PC-9 (cell line): ENCODE measurements around the gene CAPN14. TPM values are rescaled to one million over a fixed set of nuclear protein-coding genes. Genes with fewer than 3 reads are reported as not detected.

ENCODE experiments used
- BruUV-seq: library from RNA; stranded (reverse); fragments of 400-500 nt; replicated peaks from 2 replicates; lab custom pipeline; 2021; lab: Mats Ljungman, UMichigan
- CTCF ChIA-PET: fragments of 300-600 bp; sonication (Branson Sonifier 250); formaldehyde crosslinking; loops from one replicate; lab custom pipeline; 2022; ENCODE audit warnings: antibody characterized with exemption; lab: Charles Lee
- POLR2A ChIA-PET: fragments of 300-600 bp; sonication (Branson Sonifier 250); formaldehyde crosslinking; loops from one replicate; lab custom pipeline; 2022; ENCODE audit warnings: antibody characterized with exemption; ENCODE audit not compliant: unreplicated experiment; lab: Charles Lee
- DNase-seq, 2 experiments: peaks; one replicate each; pipeline versions ENCODE4 v3.0.0 to v3.0.0-alpha.2; 2015 to 2022; ENCODE audit warnings: mixed read lengths in 1 of 2
- H2AFZ ChIP-seq: fragments of 200-600 bp; sonication (generic); 2 replicates; pipeline ENCODE4 v1.8.1; 2017; ENCODE audit warnings: antibody characterized with exemption
- H3F3A ChIP-seq: fragments of 200-600 bp; sonication (generic); 2 replicates; pipeline ENCODE4 v1.8.1; 2017; ENCODE audit warnings: antibody characterized with exemption, mild to moderate bottlenecking, low read depth; ENCODE audit not compliant: insufficient read depth
- H3K27ac ChIP-seq: fragments of 200-600 bp; sonication (generic); 2 replicates; pipeline ENCODE4 v1.6.1; 2016; ENCODE audit warnings: mixed run types
- H3K27me3 ChIP-seq: fragments of 200-600 bp; sonication (generic); 2 replicates; pipeline ENCODE4 v1.6.1; 2016; ENCODE audit warnings: low read depth, mixed run types; ENCODE audit not compliant: insufficient read depth
- H3K36me3 ChIP-seq: fragments of 200-600 bp; sonication (generic); 2 replicates; pipeline ENCODE4 v1.6.1; 2016; ENCODE audit warnings: low read depth, mixed run types
- H3K4me1 ChIP-seq: fragments of 200-600 bp; sonication (generic); replicated peaks from 2 replicates; pipeline ENCODE4 v1.6.1; 2016; ENCODE audit warnings: mixed run types; ENCODE audit not compliant: insufficient read depth
- H3K4me2 ChIP-seq: fragments of 200-600 bp; sonication (generic); 2 replicates; pipeline ENCODE4 v1.6.1; 2017; ENCODE audit warnings: mixed run types
- H3K4me3 ChIP-seq: fragments of 200-600 bp; sonication (generic); 2 replicates; pipeline ENCODE4 v1.6.1; 2016; ENCODE audit warnings: mixed run types
- H3K79me2 ChIP-seq: fragments of 200-600 bp; sonication (generic); 2 replicates; pipeline ENCODE4 v1.6.1; 2017; ENCODE audit warnings: low read depth, mixed run types
- H3K9me2 ChIP-seq: fragments of 200-600 bp; sonication (generic); 2 replicates; pipeline ENCODE4 v1.8.1; 2017; ENCODE audit warnings: mild to moderate bottlenecking; ENCODE audit not compliant: insufficient read depth
- H3K9me3 ChIP-seq: fragments of 200-600 bp; sonication (generic); 2 replicates; pipeline ENCODE4 v1.8.1; 2016; ENCODE audit warnings: low read depth; ENCODE audit not compliant: insufficient read depth
- H4K20me1 ChIP-seq: fragments of 200-600 bp; sonication (generic); 2 replicates; pipeline ENCODE4 v1.8.1; 2017; ENCODE audit not compliant: insufficient read depth
- EZH2 ChIP-seq: fragments of 200-600 bp; sonication (generic); IDR thresholded peaks from 2 replicates; pipeline ENCODE4 v1.8.0; 2017; ENCODE audit warnings: antibody characterized with exemption, low read depth
- intact Hi-C: fragments of 100-400 bp; cut with micrococcal nuclease; formaldehyde crosslinking; loops from one replicate; pipeline ENCODE4 v1.10.0; 2022; ENCODE audit not compliant: unreplicated experiment
- total RNA-seq: library from RNA; stranded (reverse); gene quantifications from 2 replicates; pipeline ENCODE4 v1.2.3, GENCODE V29; 2021
- TF ChIP-seq, protein P1 (sequence below): fragments of 200-600 bp; sonication (generic); conservative IDR thresholded peaks from 2 replicates; pipeline ENCODE4 v1.6.1; 2017; ENCODE audit warnings: mixed run types, antibody characterized with exemption, mild to moderate bottlenecking, moderate library complexity

CAPN14 gene
- total RNA-seq, 1 experiment from 2014 or later = 0.35 TPM

DNA sequence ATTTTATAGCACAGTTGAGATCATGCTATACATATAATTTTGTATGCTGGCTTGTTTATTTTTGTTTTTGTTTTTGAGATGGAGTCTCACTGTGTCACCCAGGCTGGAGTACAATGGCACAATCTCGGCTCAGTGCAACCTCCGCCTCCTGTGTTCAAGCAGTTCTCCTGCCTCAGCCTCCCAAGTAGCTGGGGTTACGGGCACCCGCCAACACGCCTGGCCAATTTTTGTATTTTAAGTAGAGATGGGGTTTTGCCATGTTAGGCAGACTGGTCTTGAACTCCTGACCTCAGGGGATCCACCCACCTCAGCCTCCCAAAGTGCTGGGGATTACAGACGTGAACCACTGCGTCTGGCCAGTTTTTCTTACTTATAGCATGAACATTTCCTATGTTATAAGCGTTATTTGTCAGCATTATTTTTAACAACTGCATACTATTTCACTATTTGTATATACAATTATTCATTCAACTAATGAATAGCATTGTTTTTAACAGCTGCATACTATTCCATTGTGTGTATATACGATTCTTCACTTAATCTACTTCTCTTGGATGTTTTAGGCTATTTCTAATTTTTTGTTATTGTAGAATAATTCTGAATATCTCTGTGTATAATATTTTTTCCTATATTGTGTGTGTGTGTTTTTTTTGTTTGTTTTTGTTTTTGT, 20.2 kb upstream of the CAPN14 start:
- Histone ChIP-seq H3K27ac (no peak overlapping the region), H3F3A (peaks cover 10% of the 10 kb centered on the region; the same call in 1 of the 2 replicates), H3K4me1 (peaks cover 10% of the 10 kb centered on the region), H4K20me1 (no peaks in the 10 kb centered on the region), H2AFZ (no peak overlapping the region), H3K4me2 (no peak overlapping the region), H3K36me3 (no peaks in the 10 kb centered on the region), H3K27me3 (no peaks in the 10 kb centered on the region), H3K4me3 (no peak overlapping the region), H3K9me3 (no peaks in the 10 kb centered on the region), H3K9me2 (no peaks in the 10 kb centered on the region), H3K79me2 (no peaks in the 10 kb centered on the region)
- ChIA-PET CTCF (no interaction called here), POLR2A (no interaction called here)
- TF ChIP-seq EZH2 = no peak
- TF ChIP-seq, protein P1, sequence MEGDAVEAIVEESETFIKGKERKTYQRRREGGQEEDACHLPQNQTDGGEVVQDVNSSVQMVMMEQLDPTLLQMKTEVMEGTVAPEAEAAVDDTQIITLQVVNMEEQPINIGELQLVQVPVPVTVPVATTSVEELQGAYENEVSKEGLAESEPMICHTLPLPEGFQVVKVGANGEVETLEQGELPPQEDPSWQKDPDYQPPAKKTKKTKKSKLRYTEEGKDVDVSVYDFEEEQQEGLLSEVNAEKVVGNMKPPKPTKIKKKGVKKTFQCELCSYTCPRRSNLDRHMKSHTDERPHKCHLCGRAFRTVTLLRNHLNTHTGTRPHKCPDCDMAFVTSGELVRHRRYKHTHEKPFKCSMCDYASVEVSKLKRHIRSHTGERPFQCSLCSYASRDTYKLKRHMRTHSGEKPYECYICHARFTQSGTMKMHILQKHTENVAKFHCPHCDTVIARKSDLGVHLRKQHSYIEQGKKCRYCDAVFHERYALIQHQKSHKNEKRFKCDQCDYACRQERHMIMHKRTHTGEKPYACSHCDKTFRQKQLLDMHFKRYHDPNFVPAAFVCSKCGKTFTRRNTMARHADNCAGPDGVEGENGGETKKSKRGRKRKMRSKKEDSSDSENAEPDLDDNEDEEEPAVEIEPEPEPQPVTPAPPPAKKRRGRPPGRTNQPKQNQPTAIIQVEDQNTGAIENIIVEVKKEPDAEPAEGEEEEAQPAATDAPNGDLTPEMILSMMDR = no peak
- intact Hi-C loops = no loop called here
- BruUV-seq = no TSS peak
- DNase-seq = no peak

DNA sequence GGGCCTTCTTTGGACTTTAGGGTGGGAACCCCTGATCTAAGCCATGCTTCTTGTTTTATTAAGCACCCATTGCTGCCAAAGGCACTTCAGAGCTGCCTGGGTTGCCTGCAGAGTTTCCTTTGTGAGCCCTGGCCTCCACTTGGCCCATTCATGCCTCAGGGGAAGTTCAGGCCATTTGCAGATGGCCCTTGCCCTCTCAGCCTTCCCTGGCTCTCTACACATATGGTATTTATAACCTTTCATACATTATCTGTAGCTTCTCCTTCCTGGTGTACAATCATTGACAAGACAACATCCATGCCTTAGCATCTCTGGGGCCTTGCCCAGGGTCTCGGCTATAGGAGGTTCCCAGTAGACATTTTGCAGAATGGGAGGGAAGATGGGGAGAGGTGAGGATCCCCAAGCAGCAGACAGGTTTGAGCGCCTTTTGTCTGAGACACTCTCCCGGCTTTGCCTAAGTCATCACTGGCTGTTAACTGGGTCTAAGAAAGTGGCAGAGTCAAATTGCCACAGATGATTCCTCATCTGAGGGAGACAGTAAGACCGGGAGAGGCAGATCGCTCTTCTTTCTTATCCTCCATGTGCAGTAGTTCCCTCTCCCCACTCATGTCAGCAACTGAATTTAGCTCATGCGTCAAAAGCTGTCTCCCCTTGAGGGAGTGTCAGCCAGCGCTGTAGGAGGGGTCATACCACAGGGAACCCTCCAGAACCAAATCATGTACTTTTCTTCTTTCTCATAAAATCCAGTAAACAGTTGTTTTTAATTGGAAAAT, 19.3 kb upstream of the CAPN14 start:
- no peak for DNase-seq
- no peak overlapping the region for H3K4me2 ChIP-seq
- ChIA-PET POLR2A (no interaction called here), CTCF (no interaction called here)
- H3K4me3 ChIP-seq = no peak overlapping the region
- no peaks in the 10 kb centered on the region for H3K9me2 ChIP-seq
- intact Hi-C loops = no loop called here
- H2AFZ ChIP-seq = no peak overlapping the region
- peaks cover 10% of the 10 kb centered on the region; the same call in 1 of the 2 replicates for H3F3A ChIP-seq
- no peak for TF ChIP-seq EZH2
- TF ChIP-seq, protein P1 = no peak
- peaks cover 10% of the 10 kb centered on the region for H3K4me1 ChIP-seq
- BruUV-seq = no TSS peak
- H3K79me2 ChIP-seq = no peaks in the 10 kb centered on the region
- no peak overlapping the region for H3K27ac ChIP-seq
- H3K27me3 ChIP-seq = no peaks in the 10 kb centered on the region
- H4K20me1 ChIP-seq = no peaks in the 10 kb centered on the region
- no peaks in the 10 kb centered on the region for H3K36me3 ChIP-seq
- no peaks in the 10 kb centered on the region for H3K9me3 ChIP-seq

DNA sequence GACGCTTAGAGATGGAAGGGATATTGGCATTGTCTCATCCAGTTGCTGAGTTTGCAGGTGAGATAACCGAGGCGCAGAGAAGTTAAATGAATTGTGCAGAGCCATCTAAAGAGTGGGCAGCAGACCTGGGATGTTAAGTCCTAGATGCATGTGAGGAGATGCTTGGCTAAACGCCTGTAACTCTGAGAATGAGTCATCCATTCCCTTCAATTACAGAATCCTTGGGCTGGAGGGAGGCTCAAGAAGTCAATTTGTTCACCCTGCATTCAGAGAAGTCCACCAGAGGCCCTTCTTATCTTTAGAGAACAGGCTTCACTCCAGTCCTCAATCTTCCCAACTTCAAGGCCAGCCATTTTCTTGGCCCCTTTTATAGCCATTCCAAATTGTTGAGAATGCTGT, 18.2 kb upstream of the CAPN14 start:
- Histone ChIP-seq H3K27me3 (no peaks in the 10 kb centered on the region), H3K27ac (no peak overlapping the region), H3K36me3 (no peaks in the 10 kb centered on the region), H3K4me2 (no peak overlapping the region), H3K4me3 (no peak overlapping the region), H2AFZ (no peak overlapping the region), H3K9me3 (no peaks in the 10 kb centered on the region), H4K20me1 (no peaks in the 10 kb centered on the region), H3K4me1 (peaks cover 10% of the 10 kb centered on the region), H3K79me2 (no peaks in the 10 kb centered on the region), H3K9me2 (no peaks in the 10 kb centered on the region), H3F3A (peaks cover 10% of the 10 kb centered on the region; the same call in 1 of the 2 replicates)
- TF ChIP-seq EZH2 = no peak
- TF ChIP-seq, protein P1 = no peak
- no TSS peak for BruUV-seq
- ChIA-PET POLR2A (no interaction called here), CTCF (no interaction called here)
- peak in 1 of 2 experiments; percentile 42 for DNase-seq
- intact Hi-C loops = no loop called here
